ENCODE results near the gene PDAP1. TPM values are rescaled to one million over a fixed set of nuclear protein-coding genes. Genes with fewer than 3 reads are reported as not detected.

PDAP1 gene
- total and polyA plus RNA-seq, 2 of the 13 experiments (the other 11 are each of a cell fraction or from before 2014, with no cell fraction given): 13.0 to 100 TPM

DNA sequence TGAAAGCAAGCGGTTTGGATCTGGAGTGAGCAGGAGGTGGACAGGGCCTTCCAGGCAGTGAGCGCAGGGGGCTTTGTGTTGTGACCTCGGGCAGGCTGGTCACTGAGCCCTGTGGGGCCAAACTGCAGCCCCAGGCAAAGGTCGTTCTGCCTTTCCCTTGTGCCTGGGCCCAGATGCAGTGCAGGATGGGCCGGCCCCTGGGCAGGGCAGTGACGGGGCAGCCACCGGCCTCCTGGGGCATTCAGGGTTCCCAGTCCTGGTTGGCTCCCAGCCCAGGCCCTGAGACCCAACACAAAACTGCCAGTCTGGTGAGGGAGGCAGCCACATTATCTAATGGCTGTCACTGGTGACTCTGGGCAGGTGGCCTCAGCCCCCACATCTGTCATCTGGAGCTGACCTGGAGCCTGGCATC lies 26.7 kb downstream of the PDAP1 start (continued):
- TF ChIP-seq ZNF34 (CRISPR knock-in tag; IDR thresholded peaks at IDR 0.05; ENCODE audit: borderline replicate concordance) (no peak), DNMT1 (CRISPR knock-in tag; IDR thresholded peaks at IDR 0.05) (no peak), ARHGAP35 (CRISPR knock-in tag; IDR thresholded peaks at IDR 0.05; ENCODE audit: borderline replicate concordance) (no peak), ARNT (IDR thresholded peaks at IDR 0.05) (no peak), ZNF121 (CRISPR knock-in tag; IDR thresholded peaks at IDR 0.05) (no peak), ZNF33A (CRISPR knock-in tag; IDR thresholded peaks at IDR 0.05; ENCODE audit: borderline replicate concordance) (no peak), JUN (CRISPR knock-in tag; IDR thresholded peaks at IDR 0.05) (no peak), ERF (CRISPR knock-in tag; IDR thresholded peaks at IDR 0.05) (no peak), ISL2 (CRISPR knock-in tag; IDR thresholded peaks at IDR 0.05) (no peak), ZNF563 (CRISPR knock-in tag; IDR thresholded peaks at IDR 0.05) (no peak), ZNF136 (CRISPR knock-in tag; IDR thresholded peaks at IDR 0.05; ENCODE audit: low read depth) (no peak), XBP1 (CRISPR knock-in tag; IDR thresholded peaks at IDR 0.05) (no peak), NFATC3 (CRISPR knock-in tag; IDR thresholded peaks at IDR 0.05) (no peak), KDM5B (CRISPR knock-in tag; IDR thresholded peaks at IDR 0.05; ENCODE audit: borderline replicate concordance) (no peak; the same call in 1 of the 2 replicates), HNF4A (CRISPR knock-in tag; IDR thresholded peaks at IDR 0.05) (peak; percentile 92)
- TF ChIP-seq, protein P1, sequence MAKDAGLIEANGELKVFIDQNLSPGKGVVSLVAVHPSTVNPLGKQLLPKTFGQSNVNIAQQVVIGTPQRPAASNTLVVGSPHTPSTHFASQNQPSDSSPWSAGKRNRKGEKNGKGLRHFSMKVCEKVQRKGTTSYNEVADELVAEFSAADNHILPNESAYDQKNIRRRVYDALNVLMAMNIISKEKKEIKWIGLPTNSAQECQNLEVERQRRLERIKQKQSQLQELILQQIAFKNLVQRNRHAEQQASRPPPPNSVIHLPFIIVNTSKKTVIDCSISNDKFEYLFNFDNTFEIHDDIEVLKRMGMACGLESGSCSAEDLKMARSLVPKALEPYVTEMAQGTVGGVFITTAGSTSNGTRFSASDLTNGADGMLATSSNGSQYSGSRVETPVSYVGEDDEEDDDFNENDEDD (CRISPR knock-in tag; IDR thresholded peaks at IDR 0.05; ENCODE audit: borderline replicate concordance): no peak
- TF ChIP-seq, protein P2, sequence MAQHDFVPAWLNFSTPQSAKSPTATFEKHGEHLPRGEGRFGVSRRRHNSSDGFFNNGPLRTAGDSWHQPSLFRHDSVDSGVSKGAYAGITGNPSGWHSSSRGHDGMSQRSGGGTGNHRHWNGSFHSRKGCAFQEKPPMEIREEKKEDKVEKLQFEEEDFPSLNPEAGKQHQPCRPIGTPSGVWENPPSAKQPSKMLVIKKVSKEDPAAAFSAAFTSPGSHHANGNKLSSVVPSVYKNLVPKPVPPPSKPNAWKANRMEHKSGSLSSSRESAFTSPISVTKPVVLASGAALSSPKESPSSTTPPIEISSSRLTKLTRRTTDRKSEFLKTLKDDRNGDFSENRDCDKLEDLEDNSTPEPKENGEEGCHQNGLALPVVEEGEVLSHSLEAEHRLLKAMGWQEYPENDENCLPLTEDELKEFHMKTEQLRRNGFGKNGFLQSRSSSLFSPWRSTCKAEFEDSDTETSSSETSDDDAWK (CRISPR knock-in tag; IDR thresholded peaks at IDR 0.05): no peak
- TF ChIP-seq, protein P3, sequence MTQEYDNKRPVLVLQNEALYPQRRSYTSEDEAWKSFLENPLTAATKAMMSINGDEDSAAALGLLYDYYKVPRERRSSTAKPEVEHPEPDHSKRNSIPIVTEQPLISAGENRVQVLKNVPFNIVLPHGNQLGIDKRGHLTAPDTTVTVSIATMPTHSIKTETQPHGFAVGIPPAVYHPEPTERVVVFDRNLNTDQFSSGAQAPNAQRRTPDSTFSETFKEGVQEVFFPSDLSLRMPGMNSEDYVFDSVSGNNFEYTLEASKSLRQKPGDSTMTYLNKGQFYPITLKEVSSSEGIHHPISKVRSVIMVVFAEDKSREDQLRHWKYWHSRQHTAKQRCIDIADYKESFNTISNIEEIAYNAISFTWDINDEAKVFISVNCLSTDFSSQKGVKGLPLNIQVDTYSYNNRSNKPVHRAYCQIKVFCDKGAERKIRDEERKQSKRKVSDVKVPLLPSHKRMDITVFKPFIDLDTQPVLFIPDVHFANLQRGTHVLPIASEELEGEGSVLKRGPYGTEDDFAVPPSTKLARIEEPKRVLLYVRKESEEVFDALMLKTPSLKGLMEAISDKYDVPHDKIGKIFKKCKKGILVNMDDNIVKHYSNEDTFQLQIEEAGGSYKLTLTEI (CRISPR knock-in tag; conservative IDR thresholded peaks at IDR 0.05): no peak
- TF ChIP-seq, protein P4, sequence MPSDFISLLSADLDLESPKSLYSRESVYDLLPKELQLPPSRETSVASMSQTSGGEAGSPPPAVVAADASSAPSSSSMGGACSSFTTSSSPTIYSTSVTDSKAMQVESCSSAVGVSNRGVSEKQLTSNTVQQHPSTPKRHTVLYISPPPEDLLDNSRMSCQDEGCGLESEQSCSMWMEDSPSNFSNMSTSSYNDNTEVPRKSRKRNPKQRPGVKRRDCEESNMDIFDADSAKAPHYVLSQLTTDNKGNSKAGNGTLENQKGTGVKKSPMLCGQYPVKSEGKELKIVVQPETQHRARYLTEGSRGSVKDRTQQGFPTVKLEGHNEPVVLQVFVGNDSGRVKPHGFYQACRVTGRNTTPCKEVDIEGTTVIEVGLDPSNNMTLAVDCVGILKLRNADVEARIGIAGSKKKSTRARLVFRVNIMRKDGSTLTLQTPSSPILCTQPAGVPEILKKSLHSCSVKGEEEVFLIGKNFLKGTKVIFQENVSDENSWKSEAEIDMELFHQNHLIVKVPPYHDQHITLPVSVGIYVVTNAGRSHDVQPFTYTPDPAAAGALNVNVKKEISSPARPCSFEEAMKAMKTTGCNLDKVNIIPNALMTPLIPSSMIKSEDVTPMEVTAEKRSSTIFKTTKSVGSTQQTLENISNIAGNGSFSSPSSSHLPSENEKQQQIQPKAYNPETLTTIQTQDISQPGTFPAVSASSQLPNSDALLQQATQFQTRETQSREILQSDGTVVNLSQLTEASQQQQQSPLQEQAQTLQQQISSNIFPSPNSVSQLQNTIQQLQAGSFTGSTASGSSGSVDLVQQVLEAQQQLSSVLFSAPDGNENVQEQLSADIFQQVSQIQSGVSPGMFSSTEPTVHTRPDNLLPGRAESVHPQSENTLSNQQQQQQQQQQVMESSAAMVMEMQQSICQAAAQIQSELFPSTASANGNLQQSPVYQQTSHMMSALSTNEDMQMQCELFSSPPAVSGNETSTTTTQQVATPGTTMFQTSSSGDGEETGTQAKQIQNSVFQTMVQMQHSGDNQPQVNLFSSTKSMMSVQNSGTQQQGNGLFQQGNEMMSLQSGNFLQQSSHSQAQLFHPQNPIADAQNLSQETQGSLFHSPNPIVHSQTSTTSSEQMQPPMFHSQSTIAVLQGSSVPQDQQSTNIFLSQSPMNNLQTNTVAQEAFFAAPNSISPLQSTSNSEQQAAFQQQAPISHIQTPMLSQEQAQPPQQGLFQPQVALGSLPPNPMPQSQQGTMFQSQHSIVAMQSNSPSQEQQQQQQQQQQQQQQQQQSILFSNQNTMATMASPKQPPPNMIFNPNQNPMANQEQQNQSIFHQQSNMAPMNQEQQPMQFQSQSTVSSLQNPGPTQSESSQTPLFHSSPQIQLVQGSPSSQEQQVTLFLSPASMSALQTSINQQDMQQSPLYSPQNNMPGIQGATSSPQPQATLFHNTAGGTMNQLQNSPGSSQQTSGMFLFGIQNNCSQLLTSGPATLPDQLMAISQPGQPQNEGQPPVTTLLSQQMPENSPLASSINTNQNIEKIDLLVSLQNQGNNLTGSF (CRISPR knock-in tag; IDR thresholded peaks at IDR 0.05): no peak
- TF ChIP-seq, protein P5, sequence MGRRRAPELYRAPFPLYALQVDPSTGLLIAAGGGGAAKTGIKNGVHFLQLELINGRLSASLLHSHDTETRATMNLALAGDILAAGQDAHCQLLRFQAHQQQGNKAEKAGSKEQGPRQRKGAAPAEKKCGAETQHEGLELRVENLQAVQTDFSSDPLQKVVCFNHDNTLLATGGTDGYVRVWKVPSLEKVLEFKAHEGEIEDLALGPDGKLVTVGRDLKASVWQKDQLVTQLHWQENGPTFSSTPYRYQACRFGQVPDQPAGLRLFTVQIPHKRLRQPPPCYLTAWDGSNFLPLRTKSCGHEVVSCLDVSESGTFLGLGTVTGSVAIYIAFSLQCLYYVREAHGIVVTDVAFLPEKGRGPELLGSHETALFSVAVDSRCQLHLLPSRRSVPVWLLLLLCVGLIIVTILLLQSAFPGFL (CRISPR knock-in tag; IDR thresholded peaks at IDR 0.05): no peak
- TF ChIP-seq, protein P6, sequence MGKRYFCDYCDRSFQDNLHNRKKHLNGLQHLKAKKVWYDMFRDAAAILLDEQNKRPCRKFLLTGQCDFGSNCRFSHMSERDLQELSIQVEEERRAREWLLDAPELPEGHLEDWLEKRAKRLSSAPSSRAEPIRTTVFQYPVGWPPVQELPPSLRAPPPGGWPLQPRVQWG (CRISPR knock-in tag; IDR thresholded peaks at IDR 0.05; ENCODE audit: borderline replicate concordance, low read depth): no peak
